Activated T-cell treated with anti-CD3 and anti-CD28 coated beads for 1 hour (primary cell): Measurements from ENCODE around the gene ZMYND8.
"Not testable (repeated sequence)": the region's sequence is repeated elsewhere in the genome, so short reads cannot be mapped to it uniquely, and the experiment has no call there.

ENCODE experiments used
- DNase-seq: peaks from one replicate; pipeline ENCODE4 v3.0.0-alpha.2; 2020; ENCODE audit warnings: low read depth

ZMYND8 gene

GRCh38 chr20:47225458-47225857, 131.0 kb downstream of the ZMYND8 start:
- DNase-seq, result no peak

GRCh38 chr20:47224857-47225256, 131.6 kb downstream of the ZMYND8 start:
- DNase-seq, result no peak

- DNase-seq, result no peak
These were observed 132.2 kb downstream of the ZMYND8 start for GRCh38 chr20:47224300-47224791.

DNA sequence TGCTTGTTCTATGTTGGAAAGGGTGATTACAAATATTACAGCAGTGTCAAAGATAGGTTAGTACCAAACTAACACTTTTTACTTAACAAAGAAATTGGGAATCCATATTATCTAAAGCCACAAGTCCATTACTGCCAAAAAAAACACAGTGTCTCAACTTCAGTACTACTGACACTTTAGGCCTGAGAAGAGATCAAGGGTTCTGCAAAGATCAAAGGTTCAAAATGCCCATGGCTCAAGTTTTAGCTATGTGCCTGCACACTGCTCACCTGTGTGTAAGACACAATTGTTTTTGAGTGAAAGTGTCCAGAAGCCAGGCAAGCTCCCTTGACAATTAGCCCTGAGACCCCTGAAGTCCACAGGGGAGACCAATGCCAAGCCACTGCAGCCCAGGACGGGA, 132.6 kb downstream of the ZMYND8 start:
- DNase-seq, result no peak

DNA sequence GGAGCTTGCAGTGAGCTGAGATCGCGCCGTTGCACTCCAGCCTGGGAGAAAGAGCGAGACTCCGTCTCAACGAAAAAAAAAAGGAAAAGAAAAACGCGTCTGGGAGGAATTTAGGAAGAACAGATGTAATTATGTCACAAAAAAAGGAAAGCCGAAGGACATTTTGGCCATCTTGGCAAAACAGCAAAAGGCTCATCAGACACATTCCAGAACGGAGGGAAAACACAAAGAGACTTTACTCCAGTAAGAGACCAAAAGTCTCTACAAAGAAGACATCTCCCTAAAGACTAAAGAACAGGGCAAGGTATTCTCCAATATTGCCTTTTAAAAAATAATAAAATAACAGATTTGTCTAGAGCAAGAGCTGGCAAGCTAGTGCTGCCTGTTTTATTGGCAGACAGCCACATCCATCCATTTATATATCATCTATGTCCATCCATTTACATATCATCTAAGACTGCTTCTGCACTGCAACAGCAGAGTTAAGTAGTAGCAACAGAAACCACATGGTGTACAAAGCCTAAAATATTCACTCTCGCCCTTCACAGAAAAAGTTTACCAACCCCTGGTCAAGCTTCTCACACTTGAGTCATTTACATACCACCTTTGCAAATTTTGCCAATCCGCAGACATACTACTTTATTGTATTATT, 133.9 kb downstream of the ZMYND8 start:
- no peak for DNase-seq

GRCh38 chr20:47221036-47221625, 135.4 kb downstream of the ZMYND8 start:
- DNase-seq, result no peak

GRCh38 chr20:47220161-47220582, 136.3 kb downstream of the ZMYND8 start:
- peak; percentile 36 for DNase-seq

DNA sequence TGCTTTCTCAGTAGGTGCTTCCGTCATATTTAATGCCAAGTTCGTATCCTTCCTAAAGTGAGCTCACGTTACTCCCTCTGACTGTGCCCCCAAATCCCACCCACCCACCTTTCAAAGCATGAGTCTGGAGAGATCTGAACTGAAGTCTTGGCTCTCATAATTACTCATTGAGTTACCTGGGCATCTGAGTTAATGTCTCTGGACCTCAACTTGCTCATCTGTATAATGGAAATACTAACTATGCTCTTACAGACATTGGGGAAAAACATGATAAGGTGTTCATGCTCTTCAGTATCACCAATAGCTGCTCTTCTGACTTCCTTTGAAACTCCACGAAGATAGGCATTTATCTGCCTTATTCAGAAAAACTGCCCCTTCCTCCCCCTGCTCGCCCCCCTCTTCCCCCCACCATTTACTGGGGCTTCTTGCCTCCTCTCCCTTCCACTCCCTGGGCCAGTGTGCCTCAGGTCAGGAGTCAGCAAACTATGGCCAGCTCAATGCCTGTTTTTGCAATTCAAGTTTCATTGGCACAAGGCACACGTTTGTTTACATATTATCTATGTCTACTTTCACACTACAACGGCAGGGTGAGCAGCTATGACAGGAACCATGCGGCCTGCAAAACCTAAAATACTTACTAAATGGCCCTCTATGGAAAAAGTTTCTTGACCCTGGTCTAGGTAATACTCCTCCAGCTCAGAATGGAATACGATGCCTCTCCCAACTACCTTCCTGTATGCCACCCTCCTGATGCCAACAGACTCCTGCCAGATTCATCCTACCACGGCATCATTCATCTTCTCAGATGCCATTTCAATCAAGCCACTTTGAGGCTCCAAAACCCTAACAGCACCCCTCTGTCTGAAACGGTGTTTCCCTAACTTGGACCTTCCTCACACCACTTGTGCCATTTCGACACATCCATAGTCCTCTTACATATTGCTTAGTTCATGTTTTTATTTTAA, 138.7 kb downstream of the ZMYND8 start:
- DNase-seq, result no peak

DNA sequence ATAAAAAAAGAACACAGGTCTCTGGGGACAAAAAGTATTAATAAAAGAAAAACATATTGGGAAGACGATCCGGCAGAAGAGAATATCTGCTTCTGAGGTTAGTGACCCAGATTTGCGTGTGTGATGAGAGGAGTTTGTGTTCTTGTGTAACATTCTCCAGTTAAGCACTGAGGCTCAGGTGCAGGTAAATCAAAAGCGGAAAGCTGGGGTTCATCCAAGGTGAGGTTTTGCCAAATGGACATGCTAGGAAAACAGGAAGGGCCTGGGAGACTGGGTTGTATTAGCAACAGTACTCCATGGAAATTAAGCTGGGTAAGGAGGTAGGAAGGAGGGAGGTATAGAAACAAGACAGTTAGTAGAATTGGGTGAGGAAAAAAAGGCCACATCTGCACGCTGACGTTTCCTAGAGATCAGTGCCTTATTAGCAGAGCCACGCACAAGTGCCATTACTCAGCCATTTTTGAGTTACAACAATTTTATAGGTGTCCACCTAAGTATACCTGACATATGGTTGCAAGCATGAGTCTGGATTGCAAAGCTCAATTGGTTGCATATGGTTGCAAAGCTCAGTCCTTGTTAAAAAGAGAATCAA, 139.6 kb downstream of the ZMYND8 start:
- DNase-seq, result no peak

DNA sequence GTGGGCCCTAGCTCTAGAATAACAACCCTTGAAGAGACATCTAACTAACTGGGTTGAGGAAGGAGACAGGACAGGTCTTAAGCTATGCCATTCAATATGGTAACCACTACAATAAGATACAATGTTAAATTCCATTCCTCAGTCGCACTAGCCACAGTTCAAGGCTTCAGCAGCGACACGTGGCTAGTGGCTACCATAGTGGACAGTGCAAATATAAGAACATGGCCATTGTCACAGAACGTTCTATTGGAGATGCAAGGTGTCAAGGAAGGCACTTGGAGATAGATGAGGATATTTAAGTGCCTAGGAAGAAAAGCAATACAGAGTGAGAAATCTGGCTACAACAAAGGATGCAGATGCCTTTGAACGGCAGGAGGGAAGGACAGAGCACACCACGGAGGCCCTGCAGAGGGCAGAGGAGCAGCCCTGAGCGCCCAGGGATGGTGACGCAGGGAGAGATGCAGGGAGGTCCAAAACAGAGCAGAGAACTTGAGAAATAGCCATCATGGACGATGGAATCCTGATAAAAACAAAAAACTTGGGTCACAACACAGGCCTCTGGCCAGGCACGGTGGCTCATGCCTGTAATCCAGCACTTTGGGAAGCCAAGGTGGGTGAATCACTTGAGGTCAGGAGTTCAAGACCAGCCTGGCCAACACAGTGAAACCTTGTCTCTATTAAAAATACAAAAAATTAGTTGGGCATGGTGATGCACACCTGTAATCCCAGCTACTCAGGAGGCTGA, 140.7 kb downstream of the ZMYND8 start:
- no peak for DNase-seq

DNA sequence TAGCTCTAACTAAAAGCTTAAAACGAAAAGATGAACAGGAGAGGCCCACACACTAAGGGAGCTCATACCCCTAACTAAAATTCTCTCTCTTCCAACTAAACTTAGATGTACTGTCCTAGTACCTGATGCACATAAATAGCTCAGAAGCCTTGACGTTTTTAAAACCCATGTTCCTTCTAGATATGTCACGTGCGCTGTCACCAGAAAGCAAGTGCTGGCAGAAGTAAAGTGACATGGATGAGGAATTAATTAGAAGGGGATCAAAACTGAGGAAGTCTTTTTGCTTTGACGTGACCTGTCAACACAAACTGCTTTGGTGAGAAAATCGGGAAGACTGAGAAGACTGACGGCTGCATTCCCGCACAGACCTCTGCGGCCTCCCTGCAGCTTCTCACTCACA, 142.5 kb downstream of the ZMYND8 start:
- no peak for DNase-seq

- DNase-seq, result no peak
These were observed 143.8 kb downstream of the ZMYND8 start for GRCh38 chr20:47212606-47213207.

DNA sequence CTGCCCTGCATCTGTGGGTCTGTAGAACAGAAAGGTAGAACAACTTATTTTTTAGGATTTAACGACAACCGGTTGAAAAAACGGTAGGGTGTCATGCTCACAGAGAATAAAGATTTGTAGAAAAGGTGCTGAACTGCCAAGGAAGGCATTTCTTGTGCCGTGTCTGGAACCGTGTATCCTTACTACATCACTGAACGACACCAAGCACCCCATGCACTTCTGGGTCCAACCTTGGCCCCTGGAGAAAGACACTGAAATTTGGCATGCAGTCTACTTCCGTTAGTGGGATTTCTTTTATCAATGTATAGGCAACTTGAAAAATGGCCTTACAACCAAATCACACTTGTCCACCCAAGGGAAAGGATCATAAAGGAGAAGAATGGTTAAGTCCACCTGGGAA, 145.5 kb downstream of the ZMYND8 start:
- no peak for DNase-seq

- DNase-seq, result no peak
These were observed 146.0 kb downstream of the ZMYND8 start for GRCh38 chr20:47210470-47210869.

DNA sequence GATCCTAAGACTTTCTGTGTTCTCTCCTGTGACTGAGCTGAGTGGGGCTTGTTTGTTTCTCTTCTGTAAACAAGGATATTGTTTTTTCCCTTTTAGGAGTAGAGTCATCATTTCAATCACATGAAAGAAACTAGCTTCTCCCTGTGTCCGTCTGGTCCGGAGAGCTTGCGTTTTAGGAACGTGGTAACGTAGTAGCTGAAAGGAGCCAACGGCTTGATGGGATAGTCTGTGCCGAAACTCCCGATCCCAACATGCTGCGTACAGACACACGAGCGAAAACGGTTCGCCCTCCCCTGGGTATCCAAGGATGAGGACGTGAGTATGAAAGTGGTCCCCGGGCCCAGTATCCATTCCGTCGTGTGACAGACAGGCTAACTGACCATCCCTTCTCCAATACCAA, 146.5 kb downstream of the ZMYND8 start:
- DNase-seq, result no peak

DNA sequence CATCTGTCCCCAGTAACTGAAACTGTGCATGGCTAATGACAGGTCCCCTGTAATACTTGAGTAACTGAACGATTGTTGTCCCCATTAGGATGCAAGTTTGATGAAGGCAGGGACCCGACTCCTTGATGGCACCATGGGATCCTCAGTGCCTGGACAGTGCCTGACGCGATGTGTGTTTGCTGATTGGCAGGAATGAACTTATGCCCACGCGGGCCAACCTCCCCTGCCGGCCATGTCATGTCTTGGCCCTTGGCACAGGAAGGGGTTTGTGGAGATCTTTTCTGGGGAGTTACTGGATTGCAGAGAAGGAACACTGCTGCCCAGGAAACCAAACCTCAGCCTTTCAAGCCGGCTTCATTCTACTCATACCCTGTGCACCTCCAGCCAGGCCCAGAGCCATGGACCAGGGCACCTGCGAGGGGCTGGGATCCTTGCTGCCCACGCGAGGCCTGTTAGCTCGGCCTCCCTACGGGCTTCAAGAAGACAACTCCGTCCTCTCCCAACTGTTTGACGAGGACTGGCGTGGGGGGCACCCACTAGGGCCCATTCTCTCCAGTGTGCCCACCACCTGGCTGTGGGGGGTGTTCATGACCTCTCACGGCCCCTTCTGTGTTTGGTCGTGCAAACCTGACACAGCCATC, 147.8 kb downstream of the ZMYND8 start:
- no peak for DNase-seq

DNA sequence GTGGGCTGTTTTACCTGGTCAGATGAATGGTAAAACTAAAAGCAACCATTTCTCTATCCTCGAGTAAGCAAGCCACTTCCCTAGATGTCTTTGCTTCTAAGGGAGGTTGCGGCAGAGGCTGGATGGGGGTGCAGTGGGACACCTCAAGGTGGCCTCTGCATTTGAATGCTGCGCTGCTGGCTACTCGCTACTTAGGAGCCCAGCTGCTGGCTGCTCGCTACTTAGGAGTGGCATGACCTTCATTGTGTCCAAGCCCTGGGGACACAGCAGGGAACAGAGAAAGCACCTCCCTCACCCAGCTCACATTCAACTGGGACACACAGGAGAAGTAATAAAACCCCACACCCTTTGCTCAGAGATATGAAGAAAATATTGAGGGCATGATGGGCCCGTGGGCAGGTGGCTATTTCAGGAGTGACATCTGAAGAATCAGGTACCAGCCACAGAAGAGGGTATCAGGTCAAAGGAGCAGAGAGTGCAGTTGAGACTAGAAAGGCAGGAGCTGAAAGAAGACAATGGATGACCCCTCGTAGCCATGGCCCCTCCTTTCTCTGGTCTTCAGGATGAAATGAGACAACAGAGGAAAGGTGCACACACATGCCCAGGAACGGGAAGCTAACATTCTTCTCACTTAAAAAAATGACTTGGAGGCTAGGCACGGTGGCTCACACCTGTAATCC, 149.4 kb downstream of the ZMYND8 start:
- no peak for DNase-seq

DNA sequence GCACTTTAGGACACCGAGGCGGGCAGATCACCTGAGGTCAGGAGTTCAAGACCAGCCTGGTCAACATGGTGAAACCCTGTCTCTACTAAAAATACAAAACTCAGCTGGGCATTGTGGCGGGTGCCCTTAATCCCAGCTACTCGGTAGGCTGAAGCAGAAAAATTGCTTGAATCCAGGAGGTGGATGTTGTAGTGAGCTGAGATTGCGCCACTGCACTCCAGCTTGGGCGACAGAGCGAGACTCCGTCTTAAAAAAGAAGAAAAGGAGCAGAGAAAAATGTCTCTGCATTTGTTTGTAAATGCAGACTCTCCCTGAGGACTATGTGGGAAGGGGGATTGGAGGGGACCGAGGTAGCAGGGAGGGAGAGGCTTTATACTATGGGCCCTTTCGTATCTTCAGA, 149.9 kb downstream of the ZMYND8 start:
- not testable (repeated sequence) for DNase-seq

DNA sequence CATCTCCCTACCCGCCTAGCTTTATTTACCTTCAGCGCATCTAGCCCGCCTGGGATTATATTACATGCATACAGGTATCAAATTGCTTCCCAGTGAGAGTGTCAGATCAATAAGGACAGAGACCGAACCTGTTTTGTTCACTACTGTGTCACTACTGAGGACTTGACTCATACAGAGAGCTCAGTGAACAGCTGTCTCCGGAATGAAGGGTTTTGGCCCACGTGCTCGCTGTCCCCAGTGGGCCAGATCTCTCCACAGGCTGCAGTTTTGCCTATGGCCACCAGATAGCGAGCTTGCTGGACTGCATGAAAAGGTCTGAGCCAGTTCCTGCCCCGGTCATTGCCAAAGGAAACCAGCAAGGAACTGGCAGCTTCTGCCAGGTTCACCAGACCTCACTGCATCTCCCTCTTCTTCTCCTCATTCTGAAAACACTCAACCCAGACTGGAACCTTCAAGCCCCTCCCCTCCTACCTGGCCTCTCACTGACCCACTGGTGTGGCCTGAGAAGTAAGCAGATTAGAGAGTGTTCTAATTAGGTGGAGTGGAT, 150.8 kb downstream of the ZMYND8 start:
- DNase-seq, result no peak

DNA sequence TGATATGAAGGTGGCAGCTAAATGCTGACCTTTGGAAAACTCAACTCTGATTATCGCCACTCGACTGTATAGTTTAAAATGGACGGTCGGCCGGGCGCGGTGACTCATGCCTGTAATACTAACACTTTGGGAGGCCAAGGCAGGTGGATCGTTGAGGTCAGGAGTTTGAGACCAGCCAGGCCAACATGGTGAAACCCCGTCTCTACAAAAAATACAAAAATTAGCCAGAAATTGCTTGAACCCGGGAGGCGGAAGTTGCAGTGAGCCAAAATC, 151.7 kb downstream of the ZMYND8 start:
- DNase-seq, result not testable (repeated sequence)
